Measurements from ENCODE around the gene FRS2. TPM values are rescaled to one million over a fixed set of nuclear protein-coding genes. Genes with fewer than 3 reads are reported as not detected.

Gene FRS2
- total RNA-seq, 1 donor from 2014 or later: 23.8 TPM

DNA sequence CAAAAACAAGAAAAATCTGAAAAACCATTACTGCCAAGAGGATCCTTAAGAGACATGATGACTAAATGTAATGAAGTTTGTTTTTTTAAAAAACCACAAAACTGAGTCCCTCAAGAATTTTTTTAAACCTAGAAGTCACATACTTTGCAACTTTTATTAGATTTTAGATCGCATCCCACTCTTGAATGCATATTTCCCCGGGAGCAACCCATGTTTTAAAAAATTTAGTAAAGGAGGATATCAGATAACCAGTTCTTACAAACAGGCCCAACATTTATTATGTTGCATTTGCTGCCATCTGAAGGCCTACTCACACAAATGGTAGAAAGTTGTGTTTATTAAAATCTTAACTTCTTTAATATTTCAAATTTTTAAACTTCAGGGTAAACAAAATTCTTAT is 70.8 kb downstream of the FRS2 start:
- ATAC-seq (ENCODE audit: low read depth): no peak
- intact Hi-C loops (cut with micrococcal nuclease): no loop called here
- no peaks in the 10 kb centered on the region for H3K27me3 Mint-ChIP-seq
- no peak overlapping the region for H3K4me3 Mint-ChIP-seq
- DNase-seq: no peak
- TF ChIP-seq, protein P1, sequence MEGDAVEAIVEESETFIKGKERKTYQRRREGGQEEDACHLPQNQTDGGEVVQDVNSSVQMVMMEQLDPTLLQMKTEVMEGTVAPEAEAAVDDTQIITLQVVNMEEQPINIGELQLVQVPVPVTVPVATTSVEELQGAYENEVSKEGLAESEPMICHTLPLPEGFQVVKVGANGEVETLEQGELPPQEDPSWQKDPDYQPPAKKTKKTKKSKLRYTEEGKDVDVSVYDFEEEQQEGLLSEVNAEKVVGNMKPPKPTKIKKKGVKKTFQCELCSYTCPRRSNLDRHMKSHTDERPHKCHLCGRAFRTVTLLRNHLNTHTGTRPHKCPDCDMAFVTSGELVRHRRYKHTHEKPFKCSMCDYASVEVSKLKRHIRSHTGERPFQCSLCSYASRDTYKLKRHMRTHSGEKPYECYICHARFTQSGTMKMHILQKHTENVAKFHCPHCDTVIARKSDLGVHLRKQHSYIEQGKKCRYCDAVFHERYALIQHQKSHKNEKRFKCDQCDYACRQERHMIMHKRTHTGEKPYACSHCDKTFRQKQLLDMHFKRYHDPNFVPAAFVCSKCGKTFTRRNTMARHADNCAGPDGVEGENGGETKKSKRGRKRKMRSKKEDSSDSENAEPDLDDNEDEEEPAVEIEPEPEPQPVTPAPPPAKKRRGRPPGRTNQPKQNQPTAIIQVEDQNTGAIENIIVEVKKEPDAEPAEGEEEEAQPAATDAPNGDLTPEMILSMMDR (IDR thresholded peaks at IDR 0.05): no peak
- ChIA-PET POLR2A (no interaction called here), CTCF (no interaction called here)
- peaks cover 6% of the 10 kb centered on the region for H3K9me3 Mint-ChIP-seq
- no peak overlapping the region for H3K27ac Mint-ChIP-seq
- H3K4me1 Mint-ChIP-seq: no peaks in the 10 kb centered on the region
- H3K36me3 Mint-ChIP-seq (ENCODE audit: low read depth): peaks cover 36% of the 10 kb centered on the region

DNA sequence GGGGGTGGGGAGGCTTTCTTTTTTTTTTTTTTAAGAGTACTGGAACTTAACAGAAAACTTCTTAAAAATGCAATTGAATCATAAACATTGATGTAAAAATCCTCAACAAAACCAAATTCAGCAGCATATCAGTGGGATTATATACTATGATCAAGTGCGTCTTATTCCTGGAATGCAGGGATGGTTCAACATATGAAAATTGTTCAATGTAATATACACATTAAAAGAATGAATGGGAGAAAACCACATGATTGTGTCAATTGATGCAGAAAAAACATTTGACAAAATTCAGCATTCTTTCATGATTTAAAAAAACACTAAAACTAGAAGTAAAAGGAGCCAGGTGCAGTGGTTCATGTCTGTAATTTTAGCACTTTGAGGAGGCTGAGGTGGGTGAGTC is 73.9 kb downstream of the FRS2 start:
- Mint-ChIP-seq H3K4me3 (no peak overlapping the region), H3K27ac (no peak overlapping the region), H3K27me3 (no peaks in the 10 kb centered on the region), H3K4me1 (peaks cover 2% of the 10 kb centered on the region), H3K36me3 (ENCODE audit: low read depth) (peaks cover 24% of the 10 kb centered on the region), H3K9me3 (peaks cover 6% of the 10 kb centered on the region)
- DNase-seq (no peak), ATAC-seq (ENCODE audit: low read depth) (no peak)
- intact Hi-C loops (cut with micrococcal nuclease): no loop called here
- POLR2A ChIA-PET: interaction anchor here (0.7 kb wide), 1 partner anchor 40 kb away, joined by 5 read pairs; no protein-coding TSS in a partner anchor
- TF ChIP-seq, protein P1 (IDR thresholded peaks at IDR 0.05): no peak
- CTCF ChIA-PET: no interaction called here

DNA sequence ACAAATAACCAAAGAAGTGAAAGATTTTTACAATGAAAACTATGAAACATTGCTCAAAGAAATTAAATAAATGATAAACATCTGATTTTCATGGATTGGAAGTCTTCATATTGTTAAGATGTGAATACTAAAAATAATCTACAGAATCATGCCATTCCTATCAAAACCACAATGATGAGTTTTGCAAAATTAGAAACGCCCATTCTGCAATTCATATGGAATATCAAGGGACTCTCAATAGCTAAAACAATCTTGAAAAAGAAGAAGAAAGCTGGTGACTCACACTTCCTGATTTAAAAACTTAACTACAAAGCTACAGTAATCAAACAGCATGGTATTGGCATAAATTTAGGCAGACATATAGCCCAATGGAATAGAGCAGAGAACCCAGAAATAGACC is 74.9 kb downstream of the FRS2 start:
- peaks cover 2% of the 10 kb centered on the region for H3K4me1 Mint-ChIP-seq
- no peak overlapping the region for H3K27ac Mint-ChIP-seq
- H3K4me3 Mint-ChIP-seq: no peak overlapping the region
- POLR2A ChIA-PET: no interaction called here
- ATAC-seq (ENCODE audit: low read depth) (no peak), DNase-seq (no peak)
- TF ChIP-seq, protein P1 (IDR thresholded peaks at IDR 0.05): no peak
- peaks cover 24% of the 10 kb centered on the region for H3K36me3 Mint-ChIP-seq (ENCODE audit: low read depth)
- H3K9me3 Mint-ChIP-seq: peaks cover 6% of the 10 kb centered on the region
- no peaks in the 10 kb centered on the region for H3K27me3 Mint-ChIP-seq
- intact Hi-C loops (cut with micrococcal nuclease): no loop called here
- CTCF ChIA-PET: no interaction called here

DNA sequence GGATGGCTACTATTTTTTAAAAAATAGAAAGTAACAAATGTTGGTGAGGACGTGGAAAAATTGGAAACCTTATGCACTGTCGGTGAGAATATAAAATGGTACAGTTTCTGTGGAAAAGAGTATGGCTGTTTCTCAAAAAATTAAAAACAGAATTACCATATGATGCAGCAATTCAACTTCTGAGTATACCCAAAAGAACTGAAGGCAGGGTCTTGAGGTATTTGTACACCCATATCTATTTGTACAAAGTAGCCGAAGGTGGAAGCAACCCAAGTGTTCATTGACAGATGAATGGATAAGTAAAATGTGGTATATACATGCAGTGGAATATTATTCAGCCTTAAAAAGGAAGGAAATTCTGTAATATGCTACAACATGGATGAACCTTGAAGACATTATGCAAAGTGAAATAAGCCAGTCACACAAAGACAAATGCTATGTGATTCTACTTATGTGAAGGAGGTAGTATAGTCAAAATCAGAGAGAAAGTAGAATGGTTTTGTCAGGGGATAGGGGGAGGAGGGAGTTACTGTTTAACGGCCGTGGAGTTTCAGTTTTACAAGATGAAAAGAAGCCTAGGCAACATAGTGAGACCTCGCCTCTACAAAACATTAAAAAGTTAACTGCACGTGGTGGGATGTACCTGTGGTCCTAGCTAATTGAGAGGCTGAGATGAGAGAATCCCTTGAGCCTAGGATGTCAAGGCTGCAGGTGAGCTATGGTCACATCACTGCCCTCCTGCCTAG is 76.7 kb downstream of the FRS2 start:
- peaks cover 6% of the 10 kb centered on the region for H3K9me3 Mint-ChIP-seq
- no peaks in the 10 kb centered on the region for H3K27me3 Mint-ChIP-seq
- no peak for DNase-seq
- ATAC-seq (ENCODE audit: low read depth): no peak
- POLR2A ChIA-PET: no interaction called here
- H3K4me1 Mint-ChIP-seq: peaks cover 2% of the 10 kb centered on the region
- no peak overlapping the region for H3K27ac Mint-ChIP-seq
- TF ChIP-seq, protein P1 (IDR thresholded peaks at IDR 0.05): no peak
- intact Hi-C loops (cut with micrococcal nuclease): no loop called here
- CTCF ChIA-PET: no interaction called here
- H3K36me3 Mint-ChIP-seq (ENCODE audit: low read depth): peaks cover 17% of the 10 kb centered on the region
- no peak overlapping the region for H3K4me3 Mint-ChIP-seq

DNA sequence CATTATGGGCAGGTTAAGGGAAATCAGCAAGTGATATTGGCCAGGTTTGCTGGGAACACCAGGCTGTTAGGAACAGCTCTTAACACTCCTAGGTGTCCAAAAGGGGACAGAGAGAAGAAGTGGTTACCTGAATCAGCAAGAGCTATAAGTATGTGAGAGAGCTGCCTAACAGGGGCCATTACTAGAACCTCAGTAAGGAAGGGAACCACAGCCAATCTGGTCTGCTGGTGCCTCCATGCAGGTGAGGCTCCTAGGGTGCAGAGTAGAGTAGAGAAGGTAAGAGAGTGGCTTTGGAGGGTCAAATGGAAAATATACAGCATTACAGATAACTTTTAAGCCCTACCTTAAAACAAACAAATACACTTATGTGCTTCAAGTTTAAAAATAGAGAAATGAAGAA is 78.5 kb downstream of the FRS2 start:
- peaks cover 2% of the 10 kb centered on the region for H3K4me1 Mint-ChIP-seq
- TF ChIP-seq, protein P1 (IDR thresholded peaks at IDR 0.05): no peak
- POLR2A ChIA-PET: interaction anchor here (0.6 kb wide), 1 partner anchor 257 kb away, joined by 4 read pairs; no protein-coding TSS in a partner anchor
- CTCF ChIA-PET: interaction anchor here (0.9 kb wide), 1 partner anchor 22 kb away, joined by 3 read pairs; no protein-coding TSS in a partner anchor
- intact Hi-C loops (cut with micrococcal nuclease): no loop called here
- ATAC-seq (ENCODE audit: low read depth): no peak
- peaks cover under 1% of the 10 kb centered on the region for H3K9me3 Mint-ChIP-seq
- H3K27ac Mint-ChIP-seq: no peak overlapping the region
- no peak for DNase-seq
- no peaks in the 10 kb centered on the region for H3K27me3 Mint-ChIP-seq
- H3K36me3 Mint-ChIP-seq (ENCODE audit: low read depth): peaks cover 8% of the 10 kb centered on the region
- H3K4me3 Mint-ChIP-seq: no peak overlapping the region

Measured in activated B cell treated with CpG ODN at 0.5 μM for 24 hours (primary cell).